ENCODE results near the gene PLCH1. TPM values are rescaled to one million over a fixed set of nuclear protein-coding genes. Genes with fewer than 3 reads are reported as not detected.
"Not testable (repeated sequence)": the region's sequence is repeated elsewhere in the genome, so short reads cannot be mapped to it uniquely, and the experiment has no call there.

Gene PLCH1
- total RNA-seq, 1 donor from 2014 or later = 20.9 TPM

- H3K27me3 Mint-ChIP-seq (ENCODE audit: unreplicated experiment) = no peaks in the 10 kb centered on the region
- no peak overlapping the region for H3K27ac Mint-ChIP-seq (ENCODE audit: unreplicated experiment)
- no peaks in the 10 kb centered on the region for H3K36me3 Mint-ChIP-seq (ENCODE audit: low read depth, unreplicated experiment)
- H3K9me3 Mint-ChIP-seq (ENCODE audit: unreplicated experiment) = no peaks in the 10 kb centered on the region
- no peak for DNase-seq (ENCODE audit: low spot score)
- H3K4me3 Mint-ChIP-seq (ENCODE audit: unreplicated experiment) = no peak overlapping the region
- no peak for TF ChIP-seq CTCF (IDR thresholded peaks at IDR 0.05; ENCODE audit: unreplicated experiment)
- H3K4me1 Mint-ChIP-seq (ENCODE audit: unreplicated experiment) = no peaks in the 10 kb centered on the region
Measured at GRCh38 chr3:155398046-155398445, 346.8 kb downstream of the PLCH1 start.

GRCh38 chr3:155394896-155395295, 350.0 kb downstream of the PLCH1 start:
- H3K9me3 Mint-ChIP-seq (ENCODE audit: unreplicated experiment); H3K4me3 Mint-ChIP-seq (ENCODE audit: unreplicated experiment); H3K36me3 Mint-ChIP-seq (ENCODE audit: low read depth, unreplicated experiment): not testable (repeated sequence)

GRCh38 chr3:155394240-155394639, 350.6 kb downstream of the PLCH1 start:
- no peak overlapping the region for H3K4me3 Mint-ChIP-seq (ENCODE audit: unreplicated experiment)
- no peak for DNase-seq (ENCODE audit: low spot score)
- H3K27ac Mint-ChIP-seq (ENCODE audit: unreplicated experiment) = no peak overlapping the region
- no peaks in the 10 kb centered on the region for H3K36me3 Mint-ChIP-seq (ENCODE audit: low read depth, unreplicated experiment)
- H3K27me3 Mint-ChIP-seq (ENCODE audit: unreplicated experiment) = no peaks in the 10 kb centered on the region
- H3K9me3 Mint-ChIP-seq (ENCODE audit: unreplicated experiment) = no peaks in the 10 kb centered on the region
- TF ChIP-seq CTCF (IDR thresholded peaks at IDR 0.05; ENCODE audit: unreplicated experiment) = no peak
- no peaks in the 10 kb centered on the region for H3K4me1 Mint-ChIP-seq (ENCODE audit: unreplicated experiment)

More at GRCh38 chr3:155394896-155395295, 350.0 kb downstream of the PLCH1 start:
- DNase-seq (ENCODE audit: low spot score); H3K27me3 Mint-ChIP-seq (ENCODE audit: unreplicated experiment); H3K4me1 Mint-ChIP-seq (ENCODE audit: unreplicated experiment); H3K27ac Mint-ChIP-seq (ENCODE audit: unreplicated experiment): not testable (repeated sequence)

GRCh38 chr3:155393316-155393715, 351.6 kb downstream of the PLCH1 start:
- H3K27me3 Mint-ChIP-seq (ENCODE audit: unreplicated experiment) = no peaks in the 10 kb centered on the region
- no peak for TF ChIP-seq CTCF (IDR thresholded peaks at IDR 0.05; ENCODE audit: unreplicated experiment)

GRCh38 chr3:155392138-155392537, 352.7 kb downstream of the PLCH1 start:
- H3K27ac Mint-ChIP-seq (ENCODE audit: unreplicated experiment) = no peak overlapping the region
- no peaks in the 10 kb centered on the region for H3K27me3 Mint-ChIP-seq (ENCODE audit: unreplicated experiment)
- H3K36me3 Mint-ChIP-seq (ENCODE audit: low read depth, unreplicated experiment) = no peaks in the 10 kb centered on the region
- DNase-seq (ENCODE audit: low spot score) = no peak
- no peaks in the 10 kb centered on the region for H3K4me1 Mint-ChIP-seq (ENCODE audit: unreplicated experiment)
- no peaks in the 10 kb centered on the region for H3K9me3 Mint-ChIP-seq (ENCODE audit: unreplicated experiment)
- no peak overlapping the region for H3K4me3 Mint-ChIP-seq (ENCODE audit: unreplicated experiment)
- TF ChIP-seq CTCF (IDR thresholded peaks at IDR 0.05; ENCODE audit: unreplicated experiment) = no peak

More at GRCh38 chr3:155393316-155393715, 351.6 kb downstream of the PLCH1 start:
- DNase-seq (ENCODE audit: low spot score) = no peak
- no peaks in the 10 kb centered on the region for H3K4me1 Mint-ChIP-seq (ENCODE audit: unreplicated experiment)
- H3K9me3 Mint-ChIP-seq (ENCODE audit: unreplicated experiment) = no peaks in the 10 kb centered on the region
- H3K4me3 Mint-ChIP-seq (ENCODE audit: unreplicated experiment) = no peak overlapping the region
- no peak overlapping the region for H3K27ac Mint-ChIP-seq (ENCODE audit: unreplicated experiment)
- H3K36me3 Mint-ChIP-seq (ENCODE audit: low read depth, unreplicated experiment) = no peaks in the 10 kb centered on the region

- no peak for DNase-seq (ENCODE audit: low spot score)
- no peak for TF ChIP-seq CTCF (IDR thresholded peaks at IDR 0.05; ENCODE audit: unreplicated experiment)
- Mint-ChIP-seq H3K27me3 (ENCODE audit: unreplicated experiment) (no peaks in the 10 kb centered on the region), H3K4me3 (ENCODE audit: unreplicated experiment) (no peak overlapping the region), H3K9me3 (ENCODE audit: unreplicated experiment) (no peaks in the 10 kb centered on the region), H3K36me3 (ENCODE audit: low read depth, unreplicated experiment) (no peaks in the 10 kb centered on the region), H3K4me1 (ENCODE audit: unreplicated experiment) (no peaks in the 10 kb centered on the region), H3K27ac (ENCODE audit: unreplicated experiment) (no peak overlapping the region)
Measured at GRCh38 chr3:155391551-155391958, 353.3 kb downstream of the PLCH1 start.

Data from endothelial cell (in vitro differentiated cells).